IMR-90 (cell line): ENCODE measurements around the gene FARP1. TPM values are rescaled to one million over a fixed set of nuclear protein-coding genes. Genes with fewer than 3 reads are reported as not detected.
A peak's percentile ranks its signal among the peaks of the same experiment; 100 is the strongest.
"Not testable (repeated sequence)": the region's sequence is repeated elsewhere in the genome, so short reads cannot be mapped to it uniquely, and the experiment has no call there.

Source experiments
- ATAC-seq: fragments of 200-7000 bp; cut with Tn5 transposase; 2 replicates; pipeline ENCODE4 v1.9.1; 2020; ENCODE audit warnings: low read depth, mild to moderate bottlenecking, moderate library complexity
- BruUV-seq: library from RNA; stranded (reverse); fragments of 400-500 nt; replicated peaks from 2 replicates; lab custom pipeline; 2021; lab: Mats Ljungman, UMichigan
- CTCF ChIA-PET: fragments of 300-600 bp; formaldehyde crosslinking; extraction: SDS; loops from one replicate; lab custom pipeline; 2021; ENCODE audit warnings: antibody characterized with exemption; lab: Yijun Ruan, JAX
- POLR2A ChIA-PET: fragments of 300-600 bp; sonication (Branson Sonifier 250); formaldehyde crosslinking; loops from one replicate; lab custom pipeline; 2022; ENCODE audit warnings: antibody characterized with exemption; ENCODE audit not compliant: unreplicated experiment; lab: Charles Lee
- DNase-seq: peaks from one replicate; pipeline ENCODE4 v3.0.0; 2013
- H2AFZ ChIP-seq: replicated peaks from 2 replicates; pipeline ENCODE3; 2013; ENCODE audit warnings: low read length, mild to moderate bottlenecking; ENCODE audit not compliant: poor library complexity
- H2AK5ac ChIP-seq: 2 replicates; pipeline ENCODE4 v1.6.1; 2013; ENCODE audit warnings: low read depth, low read length, inconsistent platforms
- H2AK9ac ChIP-seq: replicated peaks from 2 replicates; pipeline ENCODE3; 2013; ENCODE audit warnings: mild to moderate bottlenecking, low read depth, low read length, moderate library complexity; ENCODE audit not compliant: poor library complexity
- H2BK120ac ChIP-seq: 2 replicates; pipeline ENCODE4 v1.6.1; 2013; ENCODE audit warnings: low read depth, low read length, inconsistent platforms
- H2BK15ac ChIP-seq: 3 replicates; pipeline ENCODE4 v1.6.1; 2013; ENCODE audit warnings: low read depth, low read length, inconsistent platforms
- H2BK20ac ChIP-seq: 2 replicates; pipeline ENCODE4 v1.6.1; 2013; ENCODE audit warnings: low read depth, mild to moderate bottlenecking, inconsistent platforms, low read length, moderate library complexity
- H2BK5ac ChIP-seq: 2 replicates; pipeline ENCODE4 v1.6.1; 2013; ENCODE audit warnings: mild to moderate bottlenecking, low read depth, low read length, inconsistent platforms; ENCODE audit not compliant: poor library complexity, severe bottlenecking
- H3K14ac ChIP-seq: replicated peaks from 2 replicates; pipeline ENCODE4 v1.6.1; 2013; ENCODE audit warnings: low read depth, low read length, inconsistent platforms
- H3K18ac ChIP-seq: 2 replicates; pipeline ENCODE4 v1.6.1; 2013; ENCODE audit warnings: low read depth, low read length, control low read depth
- H3K23ac ChIP-seq: 2 replicates; pipeline ENCODE4 v1.6.1; 2013; ENCODE audit warnings: low read depth, low read length, inconsistent platforms
- H3K27ac ChIP-seq: 2 replicates; pipeline ENCODE4 v1.5.1; 2013; ENCODE audit warnings: mild to moderate bottlenecking, control low read depth, low read length; ENCODE audit not compliant: insufficient read depth
- H3K27me3 ChIP-seq: 2 replicates; pipeline ENCODE4 v1.6.1; 2013; ENCODE audit warnings: low read length; ENCODE audit not compliant: control insufficient read depth, insufficient read depth
- H3K36me3 ChIP-seq: 2 replicates; pipeline ENCODE4 v1.6.1; 2013; ENCODE audit warnings: low read length, mixed read lengths; ENCODE audit not compliant: control insufficient read depth, insufficient read depth
- H3K4ac ChIP-seq: 2 replicates; pipeline ENCODE4 v1.6.1; 2013; ENCODE audit warnings: low read depth, low read length, inconsistent platforms
- H3K4me1 ChIP-seq: 2 replicates; pipeline ENCODE4 v1.6.1; 2013; ENCODE audit warnings: low read length, mixed read lengths; ENCODE audit not compliant: control insufficient read depth, insufficient read depth
- H3K4me2 ChIP-seq: 2 replicates; pipeline ENCODE4 v1.6.1; 2013; ENCODE audit warnings: low read depth, mild to moderate bottlenecking, control low read depth, low read length, moderate library complexity
- H3K4me3 ChIP-seq: 2 replicates; pipeline ENCODE4 v1.5.1; 2013; ENCODE audit warnings: low read depth, mild to moderate bottlenecking, control low read depth, low read length, moderate library complexity; ENCODE audit not compliant: insufficient read depth
- H3K56ac ChIP-seq: 2 replicates; pipeline ENCODE4 v1.6.1; 2013; ENCODE audit warnings: low read length, inconsistent platforms; ENCODE audit not compliant: insufficient read depth; ENCODE audit errors: extremely low read depth
- H3K79me1 ChIP-seq, 2 experiments: 2 replicates each; pipeline ENCODE4 v1.6.1; 2013; ENCODE audit warnings: low read length in 2 of 2, inconsistent platforms in 1 of 2, low read depth in 1 of 2
- H3K9ac ChIP-seq: 2 replicates; pipeline ENCODE4 v1.6.1; 2013; ENCODE audit warnings: low read depth, low read length, control low read depth
- H3K9me1 ChIP-seq: 2 replicates; pipeline ENCODE4 v1.6.1; 2013; ENCODE audit warnings: low read length, inconsistent platforms; ENCODE audit not compliant: insufficient read depth
- H3K9me3 ChIP-seq: 2 replicates; pipeline ENCODE4 v1.6.1; 2013; ENCODE audit warnings: low read length; ENCODE audit not compliant: control insufficient read depth, insufficient read depth
- H4K20me1 ChIP-seq: 2 replicates; pipeline ENCODE4 v1.6.1; 2013; ENCODE audit warnings: low read length, inconsistent platforms; ENCODE audit not compliant: insufficient read depth
- H4K5ac ChIP-seq: 2 replicates; pipeline ENCODE4 v1.6.1; 2013; ENCODE audit warnings: mild to moderate bottlenecking, low read depth, low read length, control low read depth
- H4K8ac ChIP-seq, 2 experiments: 2 replicates each; pipeline ENCODE4 v1.6.1; 2013; ENCODE audit warnings: low read depth in 2 of 2, low read length in 2 of 2, control low read depth in 1 of 2, inconsistent platforms in 1 of 2
- H4K91ac ChIP-seq: 2 replicates; pipeline ENCODE4 v1.6.1; 2013; ENCODE audit warnings: low read depth, low read length, inconsistent platforms; ENCODE audit not compliant: insufficient read depth
- WGBS, 2 experiments: methylation state at CpG; one replicate each; pipeline versions ENCODE4 v1.1.5 to v1.1.7; 2013; ENCODE audit warnings: missing lambda C conversion rate in 2 of 2; ENCODE audit not compliant: insufficient read length in 1 of 2; ENCODE audit errors: extremely low coverage in 2 of 2; 5-methylcytosine and 5-hydroxymethylcytosine counted together
- dilution Hi-C: fragments of 300-500 bp; cut with HindIII; formaldehyde crosslinking; loops from one replicate; pipeline ENCODE4 v1.14.3; 2018; ENCODE audit warnings: low sequenced_read_pairs; ENCODE audit not compliant: unreplicated experiment
- in situ Hi-C: fragments of 300-500 bp; cut with MboI; formaldehyde crosslinking; loops from 3 replicates; pipeline ENCODE4 v1.14.3; 2019; ENCODE audit warnings: low sequenced_read_pairs, inconsistent platforms, mixed read lengths
- intact Hi-C: fragments of 100-400 bp; cut with micrococcal nuclease; formaldehyde crosslinking; loops from 2 replicates; pipeline ENCODE4 v1.10.0; 2022
- polyA plus RNA-seq, 3 experiments: library from polyadenylated mRNA; depleted of rRNA; stranded (reverse); fragments of >200 nt; gene quantifications; 2 replicates each; pipeline ENCODE4 v1.2.3, GENCODE V29; 2012; ENCODE audit warnings: low replicate concordance in 1 of 3
- total RNA-seq: library from RNA; depleted of rRNA; stranded (reverse); fragments of >200 nt; gene quantifications from 2 replicates; pipeline ENCODE4 v1.2.3, GENCODE V29; 2012

Gene FARP1
- total and polyA plus RNA-seq, 2 of the 4 experiments (the other 2 are of a cell fraction) = 39.6 to 57.0 TPM

DNA sequence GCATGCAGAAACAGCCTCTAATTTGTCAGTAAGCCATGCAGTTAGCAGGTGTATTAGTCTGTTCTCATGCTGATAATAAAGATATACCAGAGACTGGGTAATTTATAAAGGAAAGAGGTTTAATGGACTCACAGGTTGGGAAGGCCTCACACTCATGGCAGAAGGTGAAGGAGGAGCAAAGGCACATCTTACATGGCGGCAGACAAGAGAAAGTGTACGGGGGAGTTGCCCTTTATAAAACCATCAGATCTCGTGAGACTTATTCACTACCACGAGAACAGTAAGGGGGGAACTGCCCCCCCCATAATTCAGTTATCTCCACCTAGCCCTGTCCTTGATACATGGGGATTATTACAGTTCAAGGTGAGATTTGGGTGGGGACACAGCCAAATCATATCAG, 87.9 kb downstream of the FARP1 start:
- H3K9ac ChIP-seq, CTCF ChIA-PET, dilution Hi-C loops, BruUV-seq, H3K9me3 ChIP-seq, H3K36me3 ChIP-seq, H2AFZ ChIP-seq, ATAC-seq, in situ Hi-C loops, H2BK5ac ChIP-seq, H3K27me3 ChIP-seq, H3K56ac ChIP-seq, H2AK9ac ChIP-seq, H3K4me3 ChIP-seq, DNase-seq, H3K4me2 ChIP-seq, H4K8ac ChIP-seq, H2BK20ac ChIP-seq, POLR2A ChIA-PET, H4K5ac ChIP-seq, intact Hi-C loops: not testable (repeated sequence)
- Histone ChIP-seq H3K14ac (peak overlapping the region; percentile 55), H2AK5ac (peak overlapping the region; percentile 65; the same call in 1 of the 2 replicates), H4K91ac (peak overlapping the region; percentile 46; the same call in 1 of the 2 replicates), H2BK15ac (peak overlapping the region; percentile 50; the same call in 1 of the 3 replicates), H3K23ac (peak overlapping the region; percentile 45; the same call in 1 of the 2 replicates), H3K79me1 (peaks cover 55 to 86% of the 10 kb centered on the region in 2 experiments), H3K9me1 (peaks cover 17% of the 10 kb centered on the region), H3K18ac (peak overlapping the region; percentile 68), H3K4me1 (peaks cover 15% of the 10 kb centered on the region), H4K20me1 (peaks cover 19% of the 10 kb centered on the region), H3K27ac (peak overlapping the region; percentile 57; the same call in 1 of the 2 replicates), H3K4ac (peak overlapping the region; percentile 80; the same call in 1 of the 2 replicates), H2BK120ac (peak overlapping the region; percentile 42; the same call in 1 of the 2 replicates)
- 100% methylated on average over 1 of the region's 4 CpGs; no CpG with 5 or more reads in 1 of the 2 experiments for WGBS, 2 experiments
